Measurements from ENCODE around the gene GLE1.
"Not testable (repeated sequence)": the region's sequence is repeated elsewhere in the genome, so short reads cannot be mapped to it uniquely, and the experiment has no call there.

Gene GLE1

GRCh38 chr9:128497824-128498610, 6.5 kb upstream of the GLE1 start:
- no peak for DNase-seq

- DNase-seq, result no peak
Observed at GRCh38 chr9:128498911-128499310, 5.6 kb upstream of the GLE1 start.

GRCh38 chr9:128499920-128500319, 4.6 kb upstream of the GLE1 start:
- no peak for DNase-seq

- DNase-seq, result not testable (repeated sequence)
Observed at GRCh38 chr9:128503415-128503825, 1.1 kb upstream of the GLE1 start.

GRCh38 chr9:128503870-128504269, 649 bp upstream of the GLE1 start:
- DNase-seq, result no peak

- DNase-seq, result no peak
Observed at GRCh38 chr9:128505414-128505765, 871 bp downstream of the GLE1 start.

- not testable (repeated sequence) for DNase-seq
Observed at GRCh38 chr9:128505906-128506305, 1.4 kb downstream of the GLE1 start.

GRCh38 chr9:128512820-128513219, 8.3 kb downstream of the GLE1 start:
- no peak for DNase-seq

- DNase-seq, result no peak
Observed at GRCh38 chr9:128521956-128522355, 17.4 kb downstream of the GLE1 start.

GRCh38 chr9:128523199-128523925, 18.8 kb downstream of the GLE1 start:
- no peak for DNase-seq

GRCh38 chr9:128526720-128527119, 22.2 kb downstream of the GLE1 start:
- DNase-seq, result no peak

- DNase-seq, result no peak
Observed at GRCh38 chr9:128528445-128529160, 24.1 kb downstream of the GLE1 start.

GRCh38 chr9:128529191-128529590, 24.7 kb downstream of the GLE1 start:
- DNase-seq, result no peak

GRCh38 chr9:128532581-128532980, 28.1 kb downstream of the GLE1 start:
- no peak for DNase-seq

GRCh38 chr9:128540634-128541360, 36.3 kb downstream of the GLE1 start:
- DNase-seq, result no peak

GRCh38 chr9:128546504-128546903, 42.0 kb downstream of the GLE1 start:
- DNase-seq, result no peak

GRCh38 chr9:128548876-128549275, 44.4 kb downstream of the GLE1 start:
- DNase-seq, result no peak

GRCh38 chr9:128550226-128550625, 45.7 kb downstream of the GLE1 start:
- no peak for DNase-seq

- DNase-seq, result no peak
Observed at GRCh38 chr9:128550770-128551656, 46.5 kb downstream of the GLE1 start.

- DNase-seq, result no peak
Observed at GRCh38 chr9:128551657-128552152, 47.2 kb downstream of the GLE1 start.

- peak; percentile 83 for DNase-seq
Observed at GRCh38 chr9:128552153-128552743, 47.7 kb downstream of the GLE1 start, which contains the start of gene SPTAN1. TSS of gene SPTAN1 (plus strand) at chr9:128552587. CDS start at chr9:128566741, 14,154 bp downstream.
